Stimulated activated CD8-positive, alpha-beta memory T cell treated with anti-CD3 and anti-CD28 coated beads, Interleukin-4, amount 100 ng/mL, for 48 hours (primary cell): ENCODE measurements around the gene SH3RF1.
A peak's percentile ranks its signal among the peaks of the same experiment; 100 is the strongest.

Experiments used
- DNase-seq: peaks from one replicate; pipeline ENCODE4 v3.0.0-alpha.2; 2020

SH3RF1 gene

DNA sequence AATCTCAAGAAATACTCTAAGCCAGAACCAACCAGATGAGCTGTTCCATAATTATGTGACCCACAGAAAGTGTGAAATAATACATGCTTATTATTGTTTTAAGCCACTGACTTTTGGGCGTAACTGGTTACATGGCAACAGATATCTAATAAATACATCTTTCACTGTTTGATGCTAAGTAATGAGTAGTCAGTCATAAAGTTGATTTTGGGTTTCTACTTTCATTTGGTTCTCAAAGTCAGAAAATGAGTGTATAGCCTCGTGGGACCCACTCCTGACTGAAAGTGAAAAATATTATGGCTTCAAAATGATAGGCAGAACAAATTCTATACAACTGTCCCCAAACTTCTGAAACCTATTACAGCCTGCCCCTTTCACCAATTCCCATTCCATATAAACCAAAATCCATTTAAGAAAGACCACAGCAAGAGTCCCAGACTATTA, 172.7 kb downstream of the SH3RF1 start:
- no peak for DNase-seq

- no peak for DNase-seq
Observed at GRCh38 chr4:169096221-169096620, 174.5 kb downstream of the SH3RF1 start.

GRCh38 chr4:169094656-169095231, 176.0 kb downstream of the SH3RF1 start:
- no peak for DNase-seq

GRCh38 chr4:169092889-169093522, 177.8 kb downstream of the SH3RF1 start:
- DNase-seq = no peak

DNA sequence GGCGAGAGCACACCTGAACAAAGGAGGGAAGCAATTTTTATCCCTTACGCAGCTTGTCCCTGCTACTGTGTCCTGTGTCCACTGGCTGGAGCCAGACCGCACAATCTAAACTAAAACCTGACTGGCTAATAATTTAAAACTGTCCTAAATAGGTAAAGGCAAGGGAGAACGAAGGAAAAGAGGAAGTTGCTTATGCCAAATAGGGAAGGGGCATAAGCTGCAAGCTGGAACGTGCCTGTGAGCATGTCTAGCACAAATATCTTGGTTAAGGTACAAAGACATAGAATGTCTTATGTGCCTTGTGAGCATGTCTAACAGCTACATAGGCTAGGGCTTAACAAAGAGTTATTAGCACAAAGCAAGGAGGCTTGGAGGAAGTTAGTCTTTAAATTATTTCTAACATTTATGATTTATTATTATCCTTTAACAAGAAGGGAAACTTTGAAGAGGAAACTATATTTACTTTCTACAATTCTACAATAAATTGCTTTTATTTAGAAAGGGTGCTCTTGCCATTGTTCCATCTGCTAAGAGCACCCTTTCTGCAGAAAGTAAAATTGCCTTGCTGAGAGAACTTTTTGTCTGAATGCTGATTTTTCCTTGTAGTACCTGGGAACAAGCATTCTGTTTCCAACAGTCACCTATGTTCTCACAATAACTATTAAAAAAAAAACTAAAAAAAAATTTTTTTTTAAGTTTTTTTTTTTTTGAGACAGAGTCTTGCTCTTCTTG, 180.1 kb downstream of the SH3RF1 start:
- DNase-seq = no peak

DNA sequence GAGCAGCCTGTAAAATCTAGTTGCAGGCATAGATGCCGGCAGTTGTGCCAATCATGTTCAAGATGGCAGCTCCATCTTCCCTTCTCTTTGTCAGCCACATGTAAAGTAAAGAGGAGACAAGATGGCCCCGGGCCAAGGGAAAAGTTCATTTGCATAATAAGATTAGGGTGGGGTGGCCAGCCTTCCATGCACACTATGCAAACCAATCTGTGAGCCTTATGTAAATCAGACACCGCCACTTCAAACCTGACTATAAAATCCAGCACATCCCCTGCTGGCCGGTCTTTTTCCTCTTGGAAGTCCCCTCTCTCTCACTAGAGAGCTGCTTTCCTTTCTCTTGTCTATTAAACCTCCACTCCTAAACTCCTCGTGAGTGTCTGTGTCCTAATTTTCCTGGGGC, 181.8 kb downstream of the SH3RF1 start:
- no peak for DNase-seq

DNA sequence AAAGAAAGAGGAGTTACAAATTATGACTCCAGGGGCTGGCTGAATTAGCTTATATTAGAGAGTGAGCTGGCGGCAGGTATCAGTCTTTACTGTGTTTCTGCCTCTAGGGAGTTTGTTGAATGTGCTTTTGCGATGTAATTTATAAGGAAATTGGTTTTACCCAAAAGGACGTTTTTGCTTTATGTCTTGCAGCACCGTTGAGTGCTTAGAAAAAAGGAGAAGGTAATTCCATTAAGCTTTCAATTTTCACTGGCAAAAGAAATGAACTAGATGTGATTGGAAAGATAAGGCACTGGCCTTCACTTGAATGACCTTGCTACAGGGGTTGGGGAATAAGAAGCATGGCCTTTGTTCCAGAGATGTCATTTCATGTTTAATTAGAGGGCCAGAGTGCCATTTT, 185.8 kb downstream of the SH3RF1 start:
- DNase-seq = no peak

DNA sequence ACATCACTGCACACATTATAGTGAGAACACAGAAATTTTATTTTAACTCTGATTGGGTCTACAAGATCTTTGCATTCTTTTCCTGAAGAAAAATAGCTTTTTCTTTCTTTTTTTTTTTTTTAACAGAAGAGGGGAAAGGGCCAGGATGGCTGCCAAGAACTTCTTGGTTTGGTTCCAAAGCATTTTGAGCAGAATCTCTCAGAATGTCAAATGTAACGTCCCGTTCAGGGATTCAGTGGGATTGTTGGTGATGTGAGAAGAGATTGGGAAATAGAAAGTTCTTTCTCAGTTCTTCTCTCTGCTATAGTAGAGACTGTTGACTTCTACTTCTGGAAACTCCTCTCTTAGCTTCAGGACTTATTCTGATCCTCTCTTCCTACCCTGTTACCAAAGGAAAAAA, 189.8 kb downstream of the SH3RF1 start:
- no peak for DNase-seq

GRCh38 chr4:169079942-169080827, 190.6 kb downstream of the SH3RF1 start:
- DNase-seq = peak; percentile 46

DNA sequence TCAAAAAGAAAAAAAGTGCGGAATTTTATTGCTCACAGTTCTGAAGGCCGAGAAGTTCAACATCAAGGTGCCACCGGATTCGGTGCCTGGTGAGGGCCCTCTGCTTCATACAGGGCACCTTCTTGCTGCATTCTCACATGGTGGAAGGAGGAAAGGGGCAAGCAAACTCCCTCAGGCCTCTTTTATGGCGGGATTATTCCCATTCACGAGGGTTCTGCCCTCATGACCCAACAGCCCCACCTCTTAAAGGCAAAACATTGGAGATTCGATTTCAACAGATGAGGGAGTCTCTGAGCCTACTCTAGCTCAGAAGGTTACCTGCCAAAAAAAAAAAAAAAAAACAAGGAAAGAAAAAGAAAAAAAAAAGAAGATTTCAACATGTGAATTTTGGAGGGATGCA, 196.6 kb downstream of the SH3RF1 start:
- no peak for DNase-seq

- DNase-seq = no peak
Observed at GRCh38 chr4:169071747-169072146, 199.0 kb downstream of the SH3RF1 start.

DNA sequence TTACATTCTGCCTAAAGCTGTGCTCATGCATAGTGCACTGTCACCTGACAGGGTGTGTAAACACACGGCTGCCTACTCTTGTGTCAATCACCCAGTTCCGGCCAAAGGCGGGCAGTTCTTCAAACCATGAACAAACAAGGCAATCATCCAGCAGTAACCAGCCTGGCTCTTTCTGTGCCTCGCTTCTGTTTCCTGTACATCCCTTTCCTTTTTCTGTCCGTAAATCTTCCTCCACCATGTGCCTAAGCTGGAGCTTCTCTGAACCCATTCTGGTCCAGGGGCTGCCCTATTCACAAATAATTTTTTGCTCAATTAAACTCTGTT, 199.9 kb downstream of the SH3RF1 start:
- DNase-seq = no peak

DNA sequence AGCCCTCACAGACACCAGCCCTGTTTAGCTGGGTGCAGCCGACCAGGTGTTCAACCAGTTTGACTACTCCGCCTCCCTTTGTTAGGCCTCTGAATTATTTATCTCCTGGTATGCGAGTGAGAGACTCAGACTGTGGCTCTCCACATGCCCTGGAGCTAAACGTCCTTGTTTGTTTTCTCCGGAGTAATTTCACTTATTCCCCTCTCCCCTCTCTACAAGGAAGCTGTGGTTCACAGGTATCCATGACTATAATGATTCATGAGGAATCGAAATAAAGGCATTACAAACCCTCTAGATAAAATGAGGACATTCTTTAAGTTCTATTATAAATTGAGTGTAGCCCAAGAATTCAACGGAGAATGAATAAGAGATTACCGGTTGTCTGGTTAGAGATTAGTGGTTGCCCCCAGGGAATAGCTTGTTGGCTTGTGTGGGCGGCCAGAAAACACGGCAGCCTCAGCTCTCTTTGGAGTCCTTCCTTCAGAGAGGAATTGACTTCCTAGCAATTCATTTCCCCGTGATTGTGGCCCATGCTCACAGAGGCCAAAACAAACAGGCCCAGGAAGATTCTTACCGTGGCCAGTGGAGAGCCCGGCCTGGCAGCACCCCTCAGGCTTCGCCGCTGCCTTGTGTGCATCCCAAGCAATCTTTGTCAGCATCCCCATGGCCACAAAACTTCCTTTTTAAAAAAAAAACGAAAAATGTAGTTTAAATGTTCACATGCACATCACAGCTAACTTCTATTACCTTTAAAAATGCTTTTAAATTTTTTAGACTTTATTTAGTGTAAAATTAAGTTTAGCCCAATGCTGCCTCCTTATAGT, 200.5 kb downstream of the SH3RF1 start:
- no peak for DNase-seq

- no peak for DNase-seq
Observed at GRCh38 chr4:169068423-169068822, 202.3 kb downstream of the SH3RF1 start.

DNA sequence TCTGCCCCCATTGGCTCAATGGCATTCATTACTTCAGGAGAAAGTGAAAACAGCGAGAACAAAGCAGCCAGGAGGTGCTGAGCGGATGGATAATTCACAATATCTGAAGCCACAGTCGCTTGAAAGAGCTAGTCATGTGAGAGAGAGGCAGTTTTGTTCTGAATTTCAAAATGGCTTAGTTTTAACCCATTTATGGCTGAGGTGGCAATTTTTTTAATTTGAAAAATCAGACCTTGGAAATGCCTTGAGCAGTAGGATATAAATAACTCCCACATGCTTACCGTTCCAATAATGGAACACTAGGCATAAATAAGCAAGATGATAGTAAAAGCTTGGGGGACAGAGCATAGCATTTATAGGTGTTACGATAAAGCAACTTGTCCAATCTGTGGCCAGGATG, 203.8 kb downstream of the SH3RF1 start:
- DNase-seq = no peak

DNA sequence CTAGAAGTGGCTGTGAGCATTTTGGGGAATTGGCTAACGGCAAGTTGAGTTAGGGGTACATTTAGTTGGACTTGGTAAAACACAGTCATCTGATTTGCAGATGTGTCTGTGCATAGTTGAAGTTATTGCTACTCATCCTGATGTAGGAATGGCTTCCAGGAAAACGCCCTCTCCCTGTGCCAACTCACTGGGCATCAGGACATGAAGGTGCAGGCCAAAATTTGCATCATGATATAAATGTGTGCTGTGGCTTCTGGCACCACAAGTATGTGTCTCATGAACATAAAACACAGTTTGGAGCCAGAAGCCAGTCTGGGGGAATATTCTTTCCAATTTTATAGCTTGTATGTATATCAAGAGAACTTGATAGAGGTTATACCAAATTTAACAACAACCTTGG, 206.5 kb downstream of the SH3RF1 start:
- DNase-seq = no peak

GRCh38 chr4:169063441-169063840, 207.3 kb downstream of the SH3RF1 start:
- DNase-seq = no peak

GRCh38 chr4:169062897-169063244, 207.9 kb downstream of the SH3RF1 start:
- no peak for DNase-seq

DNA sequence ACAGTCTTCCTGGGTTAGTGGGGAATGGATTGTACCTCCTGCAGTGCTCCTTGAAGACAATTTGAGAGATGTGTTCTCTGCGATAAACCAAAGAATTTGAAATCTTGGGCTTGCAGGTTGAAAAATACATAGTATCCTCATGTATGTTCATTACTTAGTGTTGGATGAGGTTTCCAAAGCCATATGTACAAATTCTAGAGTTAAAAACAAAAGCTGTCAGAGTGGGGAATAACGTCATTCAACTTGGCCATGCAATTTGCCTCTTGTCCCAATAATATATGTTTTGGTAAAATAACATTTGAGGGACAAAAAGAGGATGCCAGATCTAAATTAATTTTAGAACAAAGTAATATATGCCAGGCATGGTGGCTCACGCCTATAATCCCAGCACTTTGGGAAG, 209.4 kb downstream of the SH3RF1 start:
- DNase-seq = no peak

DNA sequence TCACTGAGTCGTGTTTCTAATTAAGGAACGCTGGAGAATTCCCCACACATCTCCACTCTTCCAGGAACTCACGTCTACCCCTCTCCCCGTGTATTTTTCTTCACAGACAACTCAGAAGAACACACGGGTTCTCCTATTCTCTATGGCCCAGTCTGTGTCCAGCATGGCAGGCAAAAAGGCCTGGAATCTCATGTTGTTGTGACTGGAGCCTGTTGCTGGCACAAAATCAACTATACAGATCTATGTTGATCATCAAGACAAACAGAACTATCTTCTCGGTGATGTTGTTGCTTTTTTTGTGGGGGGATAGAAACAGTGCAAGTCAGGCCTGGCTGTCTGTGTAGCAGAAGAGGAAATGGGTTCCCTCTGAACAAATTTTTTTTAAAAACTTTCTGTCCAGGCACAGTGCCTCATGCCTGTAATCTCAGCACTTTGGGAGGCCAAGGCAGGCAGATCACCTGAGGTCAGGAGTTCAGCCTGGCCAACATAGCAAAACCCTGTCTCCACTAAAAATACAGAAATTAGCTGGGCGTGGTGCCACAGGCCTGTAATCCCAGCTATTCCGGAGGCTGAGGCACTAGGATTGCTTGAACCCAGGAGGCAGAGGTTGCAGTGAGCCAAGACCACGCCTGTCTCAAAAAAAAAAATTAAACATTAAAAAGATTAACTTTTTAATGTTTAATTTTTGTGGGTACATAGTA, 210.2 kb downstream of the SH3RF1 start:
- no peak for DNase-seq

DNA sequence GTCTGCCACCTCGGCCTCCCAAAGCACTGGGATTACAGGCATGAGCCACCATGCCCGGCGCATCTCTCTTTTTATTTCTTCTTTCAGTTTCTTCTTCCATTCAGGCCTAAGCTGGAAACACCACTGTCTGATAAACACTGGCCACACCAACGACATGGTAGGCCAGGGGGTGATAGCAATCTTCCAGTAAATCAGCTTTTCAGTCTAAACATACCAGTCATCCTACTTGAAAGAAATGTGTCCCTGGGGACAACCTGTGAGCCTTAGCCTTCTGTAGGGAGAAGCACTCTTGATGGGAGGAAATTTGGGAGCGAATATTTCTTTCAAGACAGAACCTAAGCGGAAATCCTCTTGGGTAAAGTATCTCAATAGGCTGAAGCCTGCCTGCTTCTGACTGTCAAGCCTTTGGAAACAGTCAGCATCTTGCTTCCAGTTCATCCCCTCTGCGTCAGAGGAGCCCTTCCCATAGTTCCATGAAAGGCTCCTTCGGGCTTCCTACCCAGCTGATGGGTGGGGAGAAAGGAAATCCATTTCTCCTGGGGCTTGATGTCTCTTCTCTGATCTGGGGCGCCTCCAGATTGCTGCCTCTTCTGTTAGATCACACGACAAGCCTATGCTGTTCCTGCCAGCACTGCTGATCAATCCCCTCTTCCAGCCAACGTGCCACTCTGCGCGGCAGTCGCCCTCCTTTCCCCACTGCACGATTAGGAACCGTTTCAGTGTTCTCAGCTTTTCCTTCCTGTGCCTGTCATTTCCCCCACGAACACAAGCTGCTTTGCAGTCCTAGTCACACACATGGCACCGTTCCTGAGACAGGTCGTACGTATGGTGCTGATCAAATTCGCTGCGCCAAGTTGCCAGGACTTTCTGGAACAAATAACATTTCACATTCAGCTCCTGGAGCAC, 211.2 kb downstream of the SH3RF1 start:
- no peak for DNase-seq
